DMS53 (cell line): ENCODE results near the gene MED16.

Experiments
- DNase-seq: peaks from one replicate; lab custom pipeline; 2025; lab: John Stamatoyannopoulos, UW

MED16 gene

GRCh38 chr19:871446-872265 is 21.3 kb downstream of the MED16 start:
- DNase-seq, result peak; percentile 51

- no peak for DNase-seq
These were observed 22.0 kb downstream of the MED16 start for GRCh38 chr19:870963-871401.

GRCh38 chr19:870314-870713 is 22.7 kb downstream of the MED16 start:
- no peak for DNase-seq

- DNase-seq, result peak; percentile 43
These were observed 23.5 kb downstream of the MED16 start for GRCh38 chr19:869245-870177.

- DNase-seq, result no peak
These were observed 24.3 kb downstream of the MED16 start for GRCh38 chr19:868458-869244.

- no peak for DNase-seq
These were observed 25.0 kb downstream of the MED16 start for GRCh38 chr19:867855-868457.

- DNase-seq, result no peak
These were observed 25.6 kb downstream of the MED16 start for GRCh38 chr19:867301-867793.

GRCh38 chr19:866769-867300 is 26.2 kb downstream of the MED16 start:
- DNase-seq, result no peak

GRCh38 chr19:863315-863620 is 29.7 kb downstream of the MED16 start:
- no peak for DNase-seq

GRCh38 chr19:862581-863314 is 30.2 kb downstream of the MED16 start:
- DNase-seq, result peak; percentile 57

GRCh38 chr19:861756-862580 is 31.0 kb downstream of the MED16 start:
- peak; percentile 74 for DNase-seq

GRCh38 chr19:861141-861755 is 31.7 kb downstream of the MED16 start:
- DNase-seq, result no peak

GRCh38 chr19:858868-859843 is 33.8 kb downstream of the MED16 start, which contains the start of gene CFD:
CFD (plus strand) TSS chr19:859664; CDS start chr19:859690, 26 bp downstream.
- DNase-seq, result no peak

GRCh38 chr19:858284-858683 is 34.7 kb downstream of the MED16 start:
- DNase-seq, result no peak

- DNase-seq, result peak; percentile 58
These were observed 37.3 kb downstream of the MED16 start for GRCh38 chr19:855566-856120.

- no peak for DNase-seq
These were observed 37.8 kb downstream of the MED16 start for GRCh38 chr19:855142-855541.

- no peak for DNase-seq
These were observed 38.4 kb downstream of the MED16 start for GRCh38 chr19:854549-854948.
